Measurements from ENCODE around the gene RSBN1L.

The RSBN1L gene

GRCh38 chr7:77734659-77735421, 38.6 kb downstream of the RSBN1L start:
- DNase-seq: no peak

DNA sequence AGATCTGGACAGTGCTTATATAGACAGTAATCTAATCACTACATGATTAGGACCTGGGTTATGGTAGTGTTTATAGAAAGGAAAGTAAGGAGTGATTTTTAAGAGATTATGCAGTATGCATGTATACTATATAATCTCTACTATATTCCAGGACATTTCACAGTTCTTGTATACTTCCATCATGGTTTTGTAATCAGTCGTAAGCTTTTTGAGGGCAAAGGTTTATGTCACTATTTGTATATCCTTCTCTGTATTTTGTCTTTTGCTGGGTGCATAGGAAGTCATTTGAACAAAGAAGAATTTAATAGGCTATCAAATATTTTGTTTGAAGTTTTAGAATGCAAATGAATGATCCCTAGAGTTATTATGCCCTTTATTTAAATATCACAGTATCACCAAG, 39.2 kb downstream of the RSBN1L start:
- no peak for DNase-seq

DNA sequence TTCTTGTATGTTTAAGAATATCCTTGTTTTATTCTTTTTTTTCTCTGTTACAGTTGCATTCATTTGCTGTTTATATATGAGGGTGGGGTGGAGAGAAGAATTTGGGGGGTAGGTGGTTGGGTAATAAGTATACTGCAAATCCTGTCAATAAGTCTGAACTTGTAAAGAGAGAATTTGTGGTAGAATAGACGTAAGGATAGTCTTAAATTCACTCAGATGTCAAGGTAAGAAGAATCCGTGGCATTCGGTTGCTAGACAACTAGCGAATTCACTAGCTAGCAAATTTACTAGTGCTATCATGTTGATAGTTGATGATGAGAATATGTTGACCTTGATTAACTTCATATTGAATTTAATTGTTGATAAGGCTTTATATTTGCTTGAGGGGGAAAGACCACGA, 40.7 kb downstream of the RSBN1L start:
- DNase-seq: no peak

- DNase-seq: no peak
Measured at GRCh38 chr7:77738382-77738781, 42.1 kb downstream of the RSBN1L start.

GRCh38 chr7:77738871-77739270, 42.6 kb downstream of the RSBN1L start:
- DNase-seq: no peak

DNA sequence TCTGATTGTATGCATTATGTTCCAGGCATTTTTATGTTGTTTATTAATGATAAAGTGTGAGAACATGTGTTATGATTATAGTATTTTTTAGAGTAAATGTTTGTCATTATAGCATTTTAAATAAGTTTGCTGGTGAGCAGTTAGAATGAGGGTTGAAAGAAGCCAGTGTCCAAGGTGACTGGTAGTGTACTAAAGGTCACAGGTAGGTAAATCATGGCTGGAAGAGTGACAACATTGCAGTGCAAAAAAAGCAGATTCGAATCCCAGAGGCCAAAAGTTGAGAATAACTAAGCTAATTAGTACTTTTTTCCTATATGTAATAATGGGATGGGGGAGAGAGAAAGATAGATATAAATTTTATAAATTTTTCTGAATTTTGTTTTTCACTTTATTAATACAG, 44.0 kb downstream of the RSBN1L start:
- no peak for DNase-seq

GRCh38 chr7:77743518-77743917, 47.3 kb downstream of the RSBN1L start:
- no peak for DNase-seq

- no peak for DNase-seq
Measured at GRCh38 chr7:77745746-77746145, 49.5 kb downstream of the RSBN1L start.

DNA sequence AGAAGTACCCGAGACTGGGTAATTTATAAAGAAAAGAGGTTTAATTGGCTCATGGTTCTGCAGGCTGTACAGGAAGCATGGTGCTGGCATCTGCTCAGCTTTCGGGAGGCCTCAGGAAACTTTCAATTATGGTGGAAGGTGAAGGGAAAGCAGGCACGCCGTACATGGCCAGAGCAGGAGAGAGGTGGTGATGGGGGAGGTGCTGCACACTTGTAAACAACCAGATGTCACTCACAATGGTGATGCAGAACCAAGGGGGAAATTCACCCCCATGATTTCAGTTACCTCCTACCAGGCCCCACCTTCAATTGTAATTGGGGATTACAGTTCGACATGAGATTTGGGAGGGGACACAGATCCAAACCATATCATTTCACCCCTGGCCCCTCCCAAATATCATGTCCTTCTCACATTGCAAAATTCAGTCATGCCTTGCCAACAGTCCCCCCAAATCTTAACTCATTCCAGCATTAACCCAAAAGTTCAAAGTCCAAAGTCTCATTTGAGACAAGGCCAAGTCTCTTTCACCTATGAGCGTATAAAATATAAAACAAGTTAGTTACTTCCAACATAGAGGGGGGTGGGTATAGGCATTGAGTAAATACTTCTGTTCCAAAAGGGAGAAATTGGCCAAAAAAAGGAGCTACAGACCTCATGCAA, 50.0 kb downstream of the RSBN1L start:
- DNase-seq: no peak

DNA sequence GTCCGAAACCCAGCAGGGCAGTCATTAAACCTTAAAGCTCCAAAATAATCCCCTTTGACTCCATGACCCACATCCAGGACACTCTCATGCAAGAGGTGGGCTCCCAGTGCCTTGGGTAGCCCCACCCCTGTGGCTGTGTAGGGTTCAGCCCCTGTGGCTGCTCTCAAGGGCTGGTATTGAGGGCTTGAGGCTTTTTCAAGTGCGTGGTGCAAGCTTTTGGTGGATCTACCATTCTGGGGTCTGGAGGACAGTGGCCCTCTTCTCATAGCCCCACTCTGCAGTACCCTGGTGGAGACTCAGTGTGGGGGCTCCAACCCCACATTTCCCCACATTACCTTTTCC, 50.5 kb downstream of the RSBN1L start:
- no peak for DNase-seq

DNA sequence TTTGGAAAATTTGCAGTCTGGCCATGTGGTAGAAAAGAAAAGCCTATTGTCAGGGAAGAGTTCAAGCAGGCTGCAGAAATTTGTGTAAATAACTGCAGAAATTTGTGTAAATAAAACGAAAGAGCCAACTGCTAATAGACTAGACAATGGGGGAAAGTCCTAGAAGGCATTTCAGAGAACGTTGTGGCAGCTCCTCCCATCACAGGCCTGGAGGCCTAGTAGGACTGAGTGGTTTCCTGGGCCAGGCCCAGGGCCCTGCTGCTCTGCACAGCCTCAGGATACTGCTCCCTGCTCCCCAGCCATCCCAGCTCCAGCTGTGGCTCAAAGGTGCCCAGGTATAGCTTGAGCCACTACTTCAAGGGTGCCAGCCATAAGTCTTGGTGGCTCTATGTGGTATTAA, 50.9 kb downstream of the RSBN1L start:
- DNase-seq: no peak

- DNase-seq: no peak
Measured at GRCh38 chr7:77747718-77748117, 51.5 kb downstream of the RSBN1L start.

GRCh38 chr7:77752016-77752415, 55.8 kb downstream of the RSBN1L start:
- DNase-seq: no peak

GRCh38 chr7:77753173-77753572, 56.9 kb downstream of the RSBN1L start:
- no peak for DNase-seq

DNA sequence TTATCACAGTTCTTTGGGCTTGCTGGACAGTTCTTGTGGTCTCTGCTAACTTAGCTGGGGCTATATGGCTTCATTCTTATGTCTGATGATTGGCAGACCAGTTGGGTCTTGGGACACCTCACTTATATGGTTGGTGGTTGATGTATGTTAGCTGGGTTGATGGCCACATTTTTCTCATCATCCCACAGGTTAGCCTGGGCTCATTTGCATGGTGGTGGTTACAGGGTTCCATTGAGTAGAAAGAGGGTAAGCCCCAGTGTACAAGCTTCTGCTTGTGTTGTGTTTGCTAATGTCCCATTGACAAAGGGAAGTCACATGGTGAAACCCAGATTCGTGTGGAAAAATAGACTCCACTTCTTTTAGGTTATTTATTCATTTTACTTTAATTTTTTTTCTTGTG, 61.3 kb downstream of the RSBN1L start:
- DNase-seq: no peak

- peak; percentile 33 to 49 for DNase-seq
Measured at GRCh38 chr7:77759294-77759889, 63.1 kb downstream of the RSBN1L start.

DNA sequence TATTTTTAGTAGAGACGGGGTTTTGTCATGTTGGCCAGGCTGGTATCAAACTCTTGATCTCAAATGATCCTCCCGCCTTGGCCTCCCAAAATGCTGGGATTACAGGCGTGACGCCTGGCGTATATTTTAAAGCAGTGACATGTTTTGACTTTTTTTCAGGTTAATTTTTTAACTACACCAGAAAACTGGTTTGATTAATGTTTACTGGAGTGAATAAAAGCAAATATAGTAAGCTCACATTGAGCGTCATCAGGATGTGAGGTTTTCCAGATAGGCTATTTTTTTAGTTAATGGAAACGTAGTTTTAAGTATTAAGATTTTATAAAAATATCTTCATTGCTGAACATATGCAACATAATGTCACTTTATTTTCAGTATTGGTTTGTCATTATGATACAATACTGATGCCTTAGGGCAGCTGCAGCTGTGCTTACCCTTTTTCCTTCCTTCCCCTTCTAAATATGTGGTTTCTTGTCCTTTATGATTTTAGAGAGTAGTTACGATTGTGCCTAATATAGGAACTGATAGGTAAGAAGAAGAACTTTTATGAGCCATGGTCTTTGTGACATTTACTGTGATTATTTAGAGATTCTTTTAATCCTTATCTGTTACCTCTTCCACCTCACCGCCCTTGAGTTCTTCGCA, 64.7 kb downstream of the RSBN1L start:
- DNase-seq: no peak

DNA sequence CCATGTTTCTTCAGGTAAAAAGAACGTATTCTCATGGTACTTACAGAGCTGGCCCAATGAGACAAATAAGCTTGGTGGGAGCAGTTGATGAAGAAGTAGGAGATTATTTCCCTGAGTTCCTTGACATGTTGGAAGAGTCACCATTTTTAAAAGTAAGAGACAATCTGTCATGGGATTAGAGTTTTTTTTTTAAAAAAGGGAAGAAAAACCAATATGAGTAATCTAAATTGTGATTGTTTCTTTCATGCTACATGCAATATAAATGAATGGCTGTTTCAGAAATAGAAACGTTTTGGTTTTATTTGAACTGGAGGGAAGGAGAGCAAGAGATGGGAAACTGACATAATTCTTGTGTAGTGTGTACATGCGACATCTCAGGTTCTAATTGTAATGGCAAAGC, 69.2 kb downstream of the RSBN1L start:
- DNase-seq: no peak

DNA sequence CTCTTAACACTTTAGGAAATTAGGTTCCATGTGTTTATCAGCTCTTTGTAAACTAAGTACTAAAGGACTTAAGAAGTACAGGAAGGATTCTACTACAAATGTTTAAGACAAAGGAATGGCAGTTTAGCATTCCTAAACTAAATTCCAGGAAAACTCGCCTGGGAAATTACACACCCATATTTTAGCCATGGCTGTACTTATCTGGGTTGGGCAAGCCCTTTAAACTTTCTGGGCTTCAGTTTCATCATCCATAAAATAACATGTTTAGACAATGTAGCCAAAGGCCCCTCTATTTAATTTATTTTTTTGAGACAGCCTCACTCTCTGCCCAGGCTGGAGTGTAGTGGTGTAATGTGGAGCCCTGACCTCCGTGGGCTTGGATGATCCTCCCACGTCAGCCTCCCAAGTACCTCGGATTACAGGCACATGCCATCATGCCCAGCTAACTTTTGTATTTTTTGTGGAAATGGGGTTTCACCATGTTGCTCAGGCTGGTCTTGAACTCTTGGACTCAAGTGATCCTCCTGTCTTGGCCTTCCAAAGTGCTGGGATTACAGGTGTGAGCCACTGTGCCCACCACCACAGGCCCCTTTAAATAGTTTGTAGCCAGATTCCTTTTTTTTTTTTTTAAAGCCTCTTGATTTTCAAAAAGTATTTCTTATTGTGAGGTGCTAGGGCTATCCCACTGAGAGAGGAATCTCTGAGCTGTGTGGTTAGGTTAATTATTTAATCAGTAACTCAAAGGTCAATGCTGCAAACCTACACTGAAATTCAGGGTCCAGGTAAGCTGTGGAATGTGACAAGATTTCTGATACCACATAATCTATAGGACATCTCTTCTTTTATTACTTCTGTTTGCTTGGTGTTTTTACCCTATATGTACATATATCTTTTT, 69.9 kb downstream of the RSBN1L start:
- no peak for DNase-seq

- DNase-seq: no peak
Measured at GRCh38 chr7:77766801-77767605, 70.7 kb downstream of the RSBN1L start.

GRCh38 chr7:77770316-77770715, 74.1 kb downstream of the RSBN1L start:
- no peak for DNase-seq

- no peak for DNase-seq
Measured at GRCh38 chr7:77771901-77772300, 75.6 kb downstream of the RSBN1L start.
